Lower leg skin (tissue), 3 donors: ENCODE measurements around the gene MIPEP.

Experiments
- POLR2A ChIP-seq, 2 donors: fragments of 450-650 bp; IDR thresholded peaks; one replicate each; pipeline ENCODE4 v1.6.1; 2016 to 2017; ENCODE audit warnings: antibody characterized with exemption in 2 of 2, mild to moderate bottlenecking in 1 of 2, moderate library complexity in 1 of 2
- TF ChIP-seq, protein P1 (sequence below), 3 donors: fragments of 450-650 bp; IDR thresholded peaks; one replicate each; pipeline ENCODE4 v1.5.1; 2016; ENCODE audit warnings: antibody characterized with exemption in 3 of 3, mild to moderate bottlenecking in 3 of 3, moderate library complexity in 2 of 3

- TF ChIP-seq, protein P1, sequence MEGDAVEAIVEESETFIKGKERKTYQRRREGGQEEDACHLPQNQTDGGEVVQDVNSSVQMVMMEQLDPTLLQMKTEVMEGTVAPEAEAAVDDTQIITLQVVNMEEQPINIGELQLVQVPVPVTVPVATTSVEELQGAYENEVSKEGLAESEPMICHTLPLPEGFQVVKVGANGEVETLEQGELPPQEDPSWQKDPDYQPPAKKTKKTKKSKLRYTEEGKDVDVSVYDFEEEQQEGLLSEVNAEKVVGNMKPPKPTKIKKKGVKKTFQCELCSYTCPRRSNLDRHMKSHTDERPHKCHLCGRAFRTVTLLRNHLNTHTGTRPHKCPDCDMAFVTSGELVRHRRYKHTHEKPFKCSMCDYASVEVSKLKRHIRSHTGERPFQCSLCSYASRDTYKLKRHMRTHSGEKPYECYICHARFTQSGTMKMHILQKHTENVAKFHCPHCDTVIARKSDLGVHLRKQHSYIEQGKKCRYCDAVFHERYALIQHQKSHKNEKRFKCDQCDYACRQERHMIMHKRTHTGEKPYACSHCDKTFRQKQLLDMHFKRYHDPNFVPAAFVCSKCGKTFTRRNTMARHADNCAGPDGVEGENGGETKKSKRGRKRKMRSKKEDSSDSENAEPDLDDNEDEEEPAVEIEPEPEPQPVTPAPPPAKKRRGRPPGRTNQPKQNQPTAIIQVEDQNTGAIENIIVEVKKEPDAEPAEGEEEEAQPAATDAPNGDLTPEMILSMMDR (IDR thresholded peaks at IDR 0.05): no peak
- TF ChIP-seq POLR2A (IDR thresholded peaks at IDR 0.05): no peak
Observed at GRCh38 chr13:23718996-23719395, 170.2 kb downstream of the MIPEP start.
